CD8-positive, alpha-beta memory T cell (primary cell): ENCODE results near the gene BACE2. TPM values are rescaled to one million over a fixed set of nuclear protein-coding genes. Genes with fewer than 3 reads are reported as not detected.
"Not testable (repeated sequence)": the region's sequence is repeated elsewhere in the genome, so short reads cannot be mapped to it uniquely, and the experiment has no call there.

Experiments
- CTCF ChIA-PET: fragments of 350-600 bp; sonication (Branson Sonifier 250); formaldehyde crosslinking; loops from one replicate; lab custom pipeline; 2021; ENCODE audit warnings: antibody characterized with exemption; lab: Charles Lee
- POLR2A ChIA-PET: fragments of 350-600 bp; sonication (Branson Sonifier 250); formaldehyde crosslinking; loops from one replicate; lab custom pipeline; 2021; ENCODE audit warnings: antibody characterized with exemption; lab: Charles Lee
- DNase-seq, 5 donors: peaks; one replicate each; pipeline versions ENCODE4 v3.0.0 to v3.0.0-alpha.2; 2020 to 2022; ENCODE audit warnings: mixed read lengths in 1 of 5
- H3K27ac ChIP-seq: one replicate; pipeline ENCODE4 v1.7.0; 2013; ENCODE audit warnings: low read depth, mild to moderate bottlenecking, low read length, moderate library complexity
- H3K27me3 ChIP-seq: 2 replicates; pipeline ENCODE4 v1.7.0; 2013; ENCODE audit warnings: low read length, mild to moderate bottlenecking; ENCODE audit not compliant: insufficient read depth, poor library complexity, severe bottlenecking
- H3K36me3 ChIP-seq: 2 replicates; pipeline ENCODE4 v1.7.0; 2013; ENCODE audit warnings: mild to moderate bottlenecking, low read length, moderate library complexity; ENCODE audit not compliant: insufficient read depth
- H3K4me1 ChIP-seq: 2 replicates; pipeline ENCODE4 v1.7.0; 2013; ENCODE audit warnings: mild to moderate bottlenecking, low read length, moderate library complexity; ENCODE audit not compliant: insufficient read depth
- H3K4me3 ChIP-seq: 2 replicates; pipeline ENCODE4 v1.7.0; 2013; ENCODE audit warnings: mild to moderate bottlenecking, low read length
- H3K9me3 ChIP-seq: 2 replicates; pipeline ENCODE4 v1.7.0; 2013; ENCODE audit warnings: mild to moderate bottlenecking, low read length
- H3K27ac Mint-ChIP-seq, 8 donors: one replicate each; pipeline ENCODE4 v1.8.0; 2020 to 2021; ENCODE audit warnings: mixed read lengths in 8 of 8, mild to moderate bottlenecking in 6 of 8, inconsistent platforms in 3 of 8, moderate library complexity in 3 of 8
- H3K27me3 Mint-ChIP-seq, 2 donors: one replicate each; pipeline ENCODE4 v1.8.0; 2020 to 2021; ENCODE audit warnings: mixed read lengths in 2 of 2, mild to moderate bottlenecking in 1 of 2, moderate library complexity in 1 of 2
- H3K36me3 Mint-ChIP-seq, 3 donors: one replicate each; pipeline ENCODE4 v1.8.0; 2020 to 2021; ENCODE audit warnings: mixed read lengths in 3 of 3, inconsistent platforms in 1 of 3, mild to moderate bottlenecking in 1 of 3
- H3K4me1 Mint-ChIP-seq, 3 donors: one replicate each; pipeline ENCODE4 v1.8.0; 2020 to 2021; ENCODE audit warnings: mixed read lengths in 3 of 3, inconsistent platforms in 1 of 3, mild to moderate bottlenecking in 1 of 3
- H3K4me3 Mint-ChIP-seq, 7 donors: one replicate each; pipeline ENCODE4 v1.8.0; 2020 to 2021; ENCODE audit warnings: mixed read lengths in 7 of 7, mild to moderate bottlenecking in 6 of 7, moderate library complexity in 4 of 7, inconsistent platforms in 2 of 7
- H3K9me3 Mint-ChIP-seq, 5 donors: one replicate each; pipeline ENCODE4 v1.8.0; 2020 to 2022; ENCODE audit warnings: mixed read lengths in 5 of 5, mild to moderate bottlenecking in 3 of 5, moderate library complexity in 2 of 5, inconsistent platforms in 1 of 5
- polyA plus RNA-seq: library from polyadenylated mRNA; unstranded; fragments of 300-500 nt; fragmentation: Illumina TruSeq; gene quantifications from one replicate; pipeline ENCODE4 v1.2.3, GENCODE V29; 2021
- total RNA-seq, 2 experiments: library from RNA; stranded (reverse); gene quantifications; one replicate each; pipeline ENCODE4 v1.2.3, GENCODE V29; 2021

BACE2 gene
- total and polyA plus RNA-seq, 3 experiments from 2014 or later = 0.44 to 1.1 (median 0.58) TPM

DNA sequence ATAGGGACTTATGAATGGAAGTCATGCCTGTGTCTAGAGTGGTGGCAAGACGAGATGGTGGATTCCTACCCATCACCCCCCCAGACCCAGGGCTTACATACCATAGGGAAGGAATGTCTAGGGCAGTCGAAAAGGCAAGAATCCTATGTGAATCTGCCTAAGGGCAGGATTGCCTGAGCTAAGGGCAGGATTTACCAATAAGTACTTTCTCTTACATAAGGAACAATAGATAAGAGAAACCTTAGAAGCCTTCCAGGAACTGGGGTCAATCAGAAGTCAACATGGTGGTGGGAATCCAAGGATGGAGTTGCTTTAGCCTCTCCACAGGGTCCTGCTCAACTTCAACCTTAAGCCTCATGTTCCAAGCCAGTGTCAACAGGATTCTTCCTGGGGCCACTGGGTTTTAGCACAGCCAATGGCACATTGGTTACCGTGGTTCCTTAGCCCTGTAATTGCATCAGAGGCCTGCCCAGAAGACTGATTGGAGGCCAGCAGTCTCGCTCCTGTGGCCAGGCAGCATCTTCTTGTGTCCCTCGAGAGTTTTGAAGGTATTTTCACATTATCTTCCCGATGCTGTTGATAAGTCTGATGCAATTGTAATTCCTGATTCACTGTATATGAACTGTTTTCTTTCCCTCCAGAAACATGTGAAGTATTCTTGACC, 20.7 kb downstream of the BACE2 start:
- no peak for DNase-seq
- ChIA-PET POLR2A (no interaction called here), CTCF (no interaction called here)
- Mint-ChIP-seq H3K9me3 (peaks cover 3 to 6% (median 5%) of the 10 kb centered on the region in 5 donors), H3K27me3 (peaks cover 12 to 16% of the 10 kb centered on the region in 2 donors), H3K4me1 (no peaks in the 10 kb centered on the region), H3K36me3 (no peaks in the 10 kb centered on the region), H3K27ac (no peak overlapping the region), H3K4me3 (no peak overlapping the region)
- Histone ChIP-seq H3K36me3 (no peaks in the 10 kb centered on the region), H3K27me3 (no peaks in the 10 kb centered on the region), H3K27ac (no peak overlapping the region), H3K4me1 (no peaks in the 10 kb centered on the region), H3K4me3 (no peak overlapping the region), H3K9me3 (no peaks in the 10 kb centered on the region)

GRCh38 chr21:41189150-41189745, 21.3 kb downstream of the BACE2 start:
- ChIA-PET POLR2A (no interaction called here), CTCF (no interaction called here)
- Histone ChIP-seq H3K4me3 (no peak overlapping the region), H3K27me3 (no peaks in the 10 kb centered on the region), H3K9me3 (no peaks in the 10 kb centered on the region), H3K36me3 (no peaks in the 10 kb centered on the region), H3K27ac (no peak overlapping the region), H3K4me1 (no peaks in the 10 kb centered on the region)
- H3K27ac Mint-ChIP-seq = no peak overlapping the region
- peaks cover 3 to 6% (median 5%) of the 10 kb centered on the region in 5 donors for H3K9me3 Mint-ChIP-seq
- peaks cover 12 to 13% of the 10 kb centered on the region in 2 donors for H3K27me3 Mint-ChIP-seq
- H3K36me3 Mint-ChIP-seq = no peaks in the 10 kb centered on the region
- DNase-seq = no peak
- no peaks in the 10 kb centered on the region for H3K4me1 Mint-ChIP-seq
- no peak overlapping the region for H3K4me3 Mint-ChIP-seq

- H3K9me3 ChIP-seq, H3K27ac ChIP-seq, H3K4me1 ChIP-seq, H3K36me3 Mint-ChIP-seq, H3K27ac Mint-ChIP-seq, H3K4me1 Mint-ChIP-seq, H3K27me3 ChIP-seq, H3K27me3 Mint-ChIP-seq, H3K4me3 ChIP-seq, DNase-seq, POLR2A ChIA-PET, H3K36me3 ChIP-seq, CTCF ChIA-PET, H3K9me3 Mint-ChIP-seq, H3K4me3 Mint-ChIP-seq: not testable (repeated sequence)
Measured at GRCh38 chr21:41192552-41192951, 24.6 kb downstream of the BACE2 start.

DNA sequence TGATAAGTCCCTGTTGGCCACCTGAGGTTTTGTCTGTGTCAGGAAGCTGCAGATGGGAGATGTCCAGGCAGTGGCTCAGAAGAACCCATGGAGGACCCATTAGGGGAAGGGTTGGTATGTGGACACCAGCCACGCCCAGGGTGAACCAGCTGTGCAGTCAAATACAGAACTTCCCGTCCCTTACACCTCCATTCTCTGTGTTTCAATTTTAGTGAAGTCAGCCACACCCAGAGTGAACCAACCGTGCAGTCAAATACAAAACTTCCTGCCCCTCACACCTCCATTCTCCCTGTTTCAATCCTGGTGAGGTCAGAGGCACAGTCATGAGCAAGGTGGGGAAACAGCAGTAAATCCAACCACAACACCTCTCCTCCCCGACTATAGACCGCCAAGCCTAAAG, 27.4 kb downstream of the BACE2 start:
- no peaks in the 10 kb centered on the region for H3K36me3 Mint-ChIP-seq
- H3K4me3 Mint-ChIP-seq = no peak overlapping the region
- no peaks in the 10 kb centered on the region for H3K9me3 ChIP-seq
- H3K27ac Mint-ChIP-seq = peak overlapping the region in 1 of 8 donors; percentile 51
- no peaks in the 10 kb centered on the region for H3K4me1 Mint-ChIP-seq
- POLR2A ChIA-PET = no interaction called here
- DNase-seq = no peak
- no peaks in the 10 kb centered on the region for H3K36me3 ChIP-seq
- no peaks in the 10 kb centered on the region for H3K4me1 ChIP-seq
- H3K9me3 Mint-ChIP-seq = no peaks in the 10 kb centered on the region
- peaks cover 4 to 14% of the 10 kb centered on the region in 2 donors for H3K27me3 Mint-ChIP-seq
- H3K27me3 ChIP-seq = no peaks in the 10 kb centered on the region
- CTCF ChIA-PET = no interaction called here
- no peak overlapping the region for H3K4me3 ChIP-seq
- no peak overlapping the region for H3K27ac ChIP-seq

DNA sequence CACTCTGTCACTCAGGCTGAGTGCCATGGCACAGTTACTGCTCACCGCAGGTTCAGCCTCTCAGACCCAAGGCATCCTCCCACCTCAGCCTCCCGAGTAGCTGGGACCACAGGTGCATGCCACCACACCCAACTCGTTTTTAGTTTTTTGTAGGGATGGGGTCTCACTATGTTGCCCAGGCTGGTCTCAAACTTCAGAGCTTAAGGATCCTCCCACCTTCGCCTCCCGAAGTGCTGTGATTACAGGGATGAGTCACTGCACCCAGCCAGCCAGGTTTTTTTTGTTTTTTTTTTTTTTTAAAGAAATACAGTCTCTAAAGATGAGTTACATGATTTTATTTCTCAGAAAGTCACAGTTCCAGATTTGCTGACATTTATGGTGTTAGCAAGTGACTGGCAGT, 29.0 kb downstream of the BACE2 start:
- H3K9me3 ChIP-seq = no peaks in the 10 kb centered on the region
- Mint-ChIP-seq H3K9me3 (no peaks in the 10 kb centered on the region), H3K36me3 (no peaks in the 10 kb centered on the region), H3K27ac (no peak overlapping the region), H3K4me1 (no peaks in the 10 kb centered on the region), H3K27me3 (peaks cover 5 to 23% of the 10 kb centered on the region in 2 donors), H3K4me3 (no peak overlapping the region)
- H3K27me3 ChIP-seq = no peaks in the 10 kb centered on the region
- POLR2A ChIA-PET = no interaction called here
- CTCF ChIA-PET = no interaction called here
- DNase-seq = no peak
- H3K4me3 ChIP-seq = no peak overlapping the region
- H3K27ac ChIP-seq = no peak overlapping the region
- H3K36me3 ChIP-seq = no peaks in the 10 kb centered on the region
- H3K4me1 ChIP-seq = no peaks in the 10 kb centered on the region

- Histone ChIP-seq H3K4me3 (no peak overlapping the region), H3K36me3 (no peaks in the 10 kb centered on the region), H3K4me1 (no peaks in the 10 kb centered on the region), H3K9me3 (no peaks in the 10 kb centered on the region), H3K27me3 (no peaks in the 10 kb centered on the region), H3K27ac (no peak overlapping the region)
- H3K27ac Mint-ChIP-seq = no peak overlapping the region
- H3K4me1 Mint-ChIP-seq = no peaks in the 10 kb centered on the region
- no peaks in the 10 kb centered on the region for H3K36me3 Mint-ChIP-seq
- H3K9me3 Mint-ChIP-seq = no peaks in the 10 kb centered on the region
- H3K4me3 Mint-ChIP-seq = no peak overlapping the region
- DNase-seq = no peak
- ChIA-PET CTCF (no interaction called here), POLR2A (no interaction called here)
- H3K27me3 Mint-ChIP-seq = peaks cover 5 to 28% of the 10 kb centered on the region in 2 donors
Measured at GRCh38 chr21:41197582-41197981, 29.6 kb downstream of the BACE2 start.

- H3K4me3 Mint-ChIP-seq, H3K9me3 Mint-ChIP-seq, H3K4me3 ChIP-seq, H3K36me3 ChIP-seq, H3K4me1 ChIP-seq, DNase-seq, H3K27me3 ChIP-seq, H3K27ac ChIP-seq, H3K9me3 ChIP-seq, H3K36me3 Mint-ChIP-seq, H3K4me1 Mint-ChIP-seq, H3K27ac Mint-ChIP-seq, CTCF ChIA-PET, POLR2A ChIA-PET: not testable (repeated sequence)
- peaks cover 10 to 35% of the 10 kb centered on the region in 2 donors for H3K27me3 Mint-ChIP-seq
Measured at GRCh38 chr21:41198647-41199046, 30.7 kb downstream of the BACE2 start.

- Histone ChIP-seq H3K4me1 (no peaks in the 10 kb centered on the region), H3K36me3 (no peaks in the 10 kb centered on the region), H3K4me3 (no peak overlapping the region), H3K9me3 (no peaks in the 10 kb centered on the region), H3K27me3 (no peaks in the 10 kb centered on the region), H3K27ac (no peak overlapping the region)
- H3K4me3 Mint-ChIP-seq = no peak overlapping the region
- H3K27ac Mint-ChIP-seq = no peak overlapping the region
- CTCF ChIA-PET = no interaction called here
- peaks cover 10 to 37% of the 10 kb centered on the region in 2 donors for H3K27me3 Mint-ChIP-seq
- no peak for DNase-seq
- no peaks in the 10 kb centered on the region for H3K4me1 Mint-ChIP-seq
- no peaks in the 10 kb centered on the region for H3K9me3 Mint-ChIP-seq
- POLR2A ChIA-PET = no interaction called here
- H3K36me3 Mint-ChIP-seq = no peaks in the 10 kb centered on the region
Measured at GRCh38 chr21:41199123-41199522, 31.2 kb downstream of the BACE2 start.
